Right atrium auricular region (tissue), 2 donors: ENCODE data around the gene EPHB3. TPM values are rescaled to one million over a fixed set of nuclear protein-coding genes. Genes with fewer than 3 reads are reported as not detected.

Experiments
- DNase-seq: peaks from one replicate; pipeline ENCODE4 v3.0.0-alpha.2; 2019; ENCODE audit warnings: low spot score
- H3K27ac ChIP-seq, 2 donors: fragments of 200-600 bp; sonication (generic); 1 replicate in 1 of 2; 2 replicates in 1 of 2; pipeline ENCODE4 v1.5.1; 2016 to 2019
- H3K27me3 ChIP-seq, 2 donors: fragments of 200-600 bp; sonication (generic); one replicate each; pipeline versions ENCODE4 v1.5.1 to v1.6.0; 2017 to 2019
- H3K36me3 ChIP-seq: fragments of 200-600 bp; sonication (generic); one replicate; pipeline ENCODE4 v1.5.1; 2016
- H3K4me1 ChIP-seq, 2 donors: fragments of 200-600 bp; sonication (generic); one replicate each; pipeline versions ENCODE4 v1.5.1 to v1.6.0; 2017 to 2019
- H3K4me3 ChIP-seq, 2 donors: fragments of 200-600 bp; sonication (generic); 1 replicate in 1 of 2; 2 replicates in 1 of 2; pipeline ENCODE4 v1.5.1; 2017 to 2019; ENCODE audit warnings: mild to moderate bottlenecking in 1 of 2, moderate library complexity in 1 of 2
- H3K9me3 ChIP-seq, 2 donors: fragments of 200-600 bp; sonication (generic); one replicate each; pipeline ENCODE4 v1.5.1; 2019
- CTCF ChIP-seq, 2 donors: fragments of 200-600 bp; sonication (generic); IDR thresholded peaks; one replicate each; pipeline ENCODE4 v1.5.1; 2019; ENCODE audit warnings: antibody characterized with exemption in 2 of 2
- total RNA-seq, 2 donors: library from RNA; depleted of rRNA; stranded (reverse); fragments of >200 nt; gene quantifications; one replicate each; pipeline ENCODE4 v1.1.0, GENCODE V29; 2016

Gene EPHB3
- total RNA-seq, 2 donors from 2014 or later, result 2.1 to 5.1 TPM

- Histone ChIP-seq H3K4me3 (no peak overlapping the region), H3K27ac (no peak overlapping the region), H3K4me1 (peaks cover 0 to 6% of the 10 kb centered on the region in 2 donors), H3K36me3 (no peaks in the 10 kb centered on the region), H3K27me3 (peaks cover 0 to 4% of the 10 kb centered on the region in 2 donors), H3K9me3 (no peaks in the 10 kb centered on the region)
- no peak for DNase-seq
- TF ChIP-seq CTCF (IDR thresholded peaks at IDR 0.05), result no peak
These were observed 15.8 kb upstream of the EPHB3 start for GRCh38 chr3:184545769-184546168.

- Histone ChIP-seq H3K4me1 (peaks cover 0 to 6% of the 10 kb centered on the region in 2 donors), H3K36me3 (no peaks in the 10 kb centered on the region), H3K9me3 (no peaks in the 10 kb centered on the region), H3K27ac (no peak overlapping the region), H3K4me3 (no peak overlapping the region), H3K27me3 (peaks cover 0 to 4% of the 10 kb centered on the region in 2 donors)
- DNase-seq, result no peak
- no peak for TF ChIP-seq CTCF (IDR thresholded peaks at IDR 0.05)
These were observed 15.3 kb upstream of the EPHB3 start for GRCh38 chr3:184546252-184546651.

- Histone ChIP-seq H3K9me3 (no peaks in the 10 kb centered on the region), H3K36me3 (no peaks in the 10 kb centered on the region), H3K27ac (no peak overlapping the region), H3K27me3 (no peaks in the 10 kb centered on the region), H3K4me1 (no peaks in the 10 kb centered on the region), H3K4me3 (no peak overlapping the region)
- no peak for TF ChIP-seq CTCF (IDR thresholded peaks at IDR 0.05)
- no peak for DNase-seq
These were observed 11.6 kb upstream of the EPHB3 start for GRCh38 chr3:184549796-184550577.

GRCh38 chr3:184551103-184551502 is 10.5 kb upstream of the EPHB3 start:
- Histone ChIP-seq H3K4me3 (no peak overlapping the region), H3K9me3 (no peaks in the 10 kb centered on the region), H3K27me3 (no peaks in the 10 kb centered on the region), H3K36me3 (no peaks in the 10 kb centered on the region), H3K27ac (no peak overlapping the region), H3K4me1 (no peaks in the 10 kb centered on the region)
- DNase-seq, result no peak
- TF ChIP-seq CTCF (IDR thresholded peaks at IDR 0.05), result no peak

GRCh38 chr3:184551614-184552256 is 9.8 kb upstream of the EPHB3 start:
- no peak for DNase-seq
- no peaks in the 10 kb centered on the region for H3K27me3 ChIP-seq
- peaks cover 0 to 4% of the 10 kb centered on the region in 2 donors for H3K4me1 ChIP-seq
- H3K36me3 ChIP-seq, result no peaks in the 10 kb centered on the region
- H3K9me3 ChIP-seq, result no peaks in the 10 kb centered on the region
- H3K27ac ChIP-seq, result no peak overlapping the region
- TF ChIP-seq CTCF (IDR thresholded peaks at IDR 0.05), result no peak
- no peak overlapping the region for H3K4me3 ChIP-seq
